HG03097 (cell line): ENCODE measurements around the gene KLF7.

Experiments
- ATAC-seq: cut with Tn5 transposase; IDR thresholded peaks from one replicate; pipeline ENCODE4 v1.9.1; 2021; ENCODE audit not compliant: unreplicated experiment, low FRiP score

The KLF7 gene

GRCh38 chr2:207071820-207072219 lies 93.9 kb downstream of the KLF7 start:
- no peak for ATAC-seq

DNA sequence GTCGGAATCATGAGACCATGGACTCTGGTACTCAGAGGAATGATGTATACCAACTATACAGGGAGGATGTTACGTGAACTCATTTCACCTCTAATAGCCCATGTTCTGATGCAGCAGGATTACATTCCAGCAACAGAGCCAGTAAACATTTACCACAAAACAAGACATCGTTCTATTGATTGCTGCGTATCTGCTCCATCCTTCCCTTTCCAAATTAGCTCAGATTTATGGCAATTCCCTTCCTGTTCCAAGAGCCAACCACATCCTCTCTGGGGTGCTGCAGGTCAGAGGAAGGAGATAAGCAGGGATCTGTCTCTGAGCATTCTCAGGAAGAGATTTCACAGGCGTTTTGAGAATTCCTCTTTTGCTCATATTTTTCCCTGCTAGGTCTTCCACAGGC lies 98.3 kb downstream of the KLF7 start:
- ATAC-seq, result no peak

- no peak for ATAC-seq
These were observed 98.8 kb downstream of the KLF7 start for GRCh38 chr2:207066791-207067460.

DNA sequence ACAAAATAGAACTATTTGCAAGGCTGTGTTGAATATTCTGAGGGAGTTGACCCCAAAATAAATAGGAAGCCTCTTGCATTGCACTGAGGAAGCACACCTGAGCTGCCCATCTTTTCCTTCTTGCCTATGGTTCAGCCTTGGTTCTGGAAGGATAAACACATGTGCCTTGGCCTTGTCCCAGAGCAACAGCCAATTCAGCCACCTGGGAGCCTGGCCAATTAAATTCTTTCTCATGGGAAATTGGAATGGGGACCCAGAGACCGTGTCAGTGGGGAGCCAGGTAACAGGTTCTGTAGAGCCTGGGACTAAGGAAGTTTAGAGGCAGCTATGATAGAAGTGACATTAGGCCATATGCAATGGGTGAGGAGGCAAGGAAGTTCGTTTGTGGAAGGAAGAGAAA lies 99.6 kb downstream of the KLF7 start:
- ATAC-seq, result no peak

- no peak for ATAC-seq
These were observed 101.5 kb downstream of the KLF7 start for GRCh38 chr2:207064128-207064690.

GRCh38 chr2:207061181-207061580 lies 104.6 kb downstream of the KLF7 start:
- no peak for ATAC-seq

DNA sequence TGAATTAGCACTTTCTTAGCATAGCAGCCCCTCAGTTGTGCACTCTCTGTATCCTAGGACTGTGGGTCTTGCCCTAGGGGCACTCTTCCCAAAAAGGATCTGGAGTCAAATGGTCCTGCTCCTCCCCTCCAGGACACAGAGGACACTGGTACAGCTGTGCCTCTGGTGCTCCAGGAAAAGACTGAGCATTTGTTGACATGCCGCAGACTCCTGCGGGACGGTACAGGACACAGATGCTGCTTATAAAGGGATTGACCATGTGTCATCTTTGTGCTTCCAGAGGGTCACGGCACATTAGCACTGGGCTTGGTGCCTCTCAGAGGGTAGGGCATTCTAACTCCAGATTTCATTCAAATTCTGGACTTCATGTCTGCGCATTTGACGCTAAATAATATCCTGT lies 110.5 kb downstream of the KLF7 start:
- no peak for ATAC-seq

GRCh38 chr2:207054521-207054920 lies 111.2 kb downstream of the KLF7 start:
- no peak for ATAC-seq

GRCh38 chr2:207051385-207051965 lies 114.3 kb downstream of the KLF7 start:
- ATAC-seq, result no peak

DNA sequence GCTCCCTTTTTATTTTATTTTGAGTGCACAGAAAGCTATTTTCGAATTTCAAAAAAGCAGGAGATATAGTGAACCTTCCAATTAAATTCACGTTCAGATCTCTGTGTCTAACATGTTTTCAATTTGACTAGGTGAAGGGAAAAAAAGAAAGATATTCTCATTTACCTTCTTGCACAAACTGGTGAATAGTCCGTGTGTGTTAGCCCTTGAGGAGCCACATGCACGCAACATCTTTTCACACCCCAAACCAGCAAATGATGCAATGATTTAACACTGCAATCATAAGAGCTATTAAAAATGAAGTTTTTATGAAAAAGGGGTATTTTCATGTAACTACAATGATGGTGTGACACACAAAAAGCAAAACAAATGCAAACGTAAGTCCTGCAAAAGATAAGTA lies 116.6 kb downstream of the KLF7 start:
- ATAC-seq, result no peak

DNA sequence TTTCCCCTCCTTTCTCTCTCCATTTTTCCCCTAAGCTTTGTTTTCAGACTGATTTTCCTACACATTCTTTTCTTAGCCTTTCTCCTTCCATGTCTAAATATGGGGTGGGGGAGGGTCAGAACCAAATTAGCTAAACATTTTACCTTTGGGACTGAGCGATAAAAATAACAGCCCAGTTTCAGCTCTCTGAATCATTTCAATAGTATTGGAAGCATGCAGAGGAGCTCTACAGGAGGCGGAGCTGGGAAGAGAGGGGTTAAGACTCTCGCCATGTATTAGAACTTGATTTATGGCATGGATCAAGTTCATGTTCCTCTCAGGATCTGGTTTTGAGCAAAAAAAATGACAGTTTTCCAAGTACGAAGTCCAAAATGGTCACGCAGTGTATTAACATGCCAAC lies 117.3 kb downstream of the KLF7 start:
- no peak for ATAC-seq

GRCh38 chr2:207046724-207047123 lies 119.0 kb downstream of the KLF7 start:
- no peak for ATAC-seq

DNA sequence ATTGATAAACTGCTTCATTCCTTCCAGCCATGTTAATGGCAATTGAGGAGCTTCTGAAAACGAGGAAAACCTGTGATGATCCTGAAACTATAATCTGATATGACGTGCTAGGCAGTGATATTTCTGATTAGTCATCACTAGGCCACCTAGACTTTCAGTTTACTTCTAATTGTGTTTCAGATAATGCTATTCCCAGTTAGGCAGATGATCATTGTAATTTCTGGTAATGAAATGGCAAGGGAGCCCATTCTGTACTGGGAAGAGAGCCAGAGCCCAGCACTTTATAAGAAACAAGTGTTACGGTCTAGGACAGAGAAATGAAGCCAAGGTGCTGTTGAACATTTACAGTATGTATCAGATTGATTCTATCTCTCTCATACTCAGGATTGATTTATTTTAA lies 120.2 kb downstream of the KLF7 start:
- ATAC-seq, result no peak

- no peak for ATAC-seq
These were observed 121.1 kb downstream of the KLF7 start for GRCh38 chr2:207044379-207045362.

DNA sequence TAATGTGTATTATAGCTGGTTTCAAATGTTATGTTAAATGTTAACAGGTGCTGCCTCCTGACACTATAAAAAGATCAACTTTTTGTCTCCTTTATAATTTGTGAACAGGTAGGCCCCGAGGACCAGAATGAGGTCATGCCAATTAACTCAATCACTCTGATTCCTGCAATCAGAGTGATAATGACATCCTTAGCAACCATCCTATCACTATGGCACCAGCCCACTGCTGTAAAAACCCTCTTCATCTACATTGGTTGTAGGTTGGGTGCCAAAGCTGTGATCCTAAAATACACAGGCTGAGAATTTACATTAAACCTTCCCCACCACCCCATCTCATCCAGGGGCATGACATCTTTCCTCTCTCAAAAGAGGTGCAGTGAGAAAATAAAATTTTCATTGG lies 122.9 kb downstream of the KLF7 start:
- ATAC-seq, result no peak

- ATAC-seq, result no peak
These were observed 123.8 kb downstream of the KLF7 start for GRCh38 chr2:207041786-207042554.

- no peak for ATAC-seq
These were observed 124.5 kb downstream of the KLF7 start for GRCh38 chr2:207041279-207041678.

GRCh38 chr2:207040696-207041095 lies 125.1 kb downstream of the KLF7 start:
- ATAC-seq, result no peak

DNA sequence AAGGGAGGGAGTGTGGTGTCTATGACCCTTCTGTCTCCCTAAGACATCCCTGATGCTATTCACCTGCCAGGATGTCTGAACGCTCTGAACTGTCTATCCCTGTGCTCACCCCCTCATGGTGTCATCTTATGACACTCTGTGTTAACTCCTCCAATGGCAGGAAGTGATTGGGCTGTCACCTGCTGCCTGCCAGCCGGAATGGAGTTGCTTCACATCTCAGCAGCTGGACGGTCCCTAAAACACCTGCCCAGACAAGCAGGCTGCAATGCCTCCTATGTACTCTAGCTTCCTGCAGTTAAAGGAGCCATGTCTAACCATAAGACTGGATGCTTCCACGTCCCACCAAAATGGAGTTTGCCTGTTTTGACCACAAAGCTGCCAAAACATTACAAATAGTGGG lies 126.5 kb downstream of the KLF7 start:
- no peak for ATAC-seq

- ATAC-seq, result no peak
These were observed 127.4 kb downstream of the KLF7 start for GRCh38 chr2:207038299-207038698.
